ENCODE results near the gene ROBO1. TPM values are rescaled to one million over a fixed set of nuclear protein-coding genes. Genes with fewer than 3 reads are reported as not detected.
"Not testable (repeated sequence)": the region's sequence is repeated elsewhere in the genome, so short reads cannot be mapped to it uniquely, and the experiment has no call there.

Gene ROBO1
- total and polyA plus RNA-seq, 3 experiments from 2014 or later, result 0.54 to 0.59 (median 0.55) TPM

GRCh38 chr3:78698431-78698830 is 1069.4 kb downstream of the ROBO1 start:
- ChIA-PET CTCF (no interaction called here), POLR2A (no interaction called here)
- Mint-ChIP-seq H3K27me3 (no peaks in the 10 kb centered on the region), H3K9me3 (peaks cover 2 to 21% (median 7%) of the 10 kb centered on the region in 5 donors), H3K4me3 (no peak overlapping the region), H3K27ac (no peak overlapping the region), H3K4me1 (no peaks in the 10 kb centered on the region), H3K36me3 (no peaks in the 10 kb centered on the region)
- Histone ChIP-seq H3K27ac (ENCODE audit: low read depth, low read length) (no peak overlapping the region), H3K36me3 (ENCODE audit: insufficient read depth, low read length) (no peaks in the 10 kb centered on the region), H3K4me1 (ENCODE audit: insufficient read depth, low read length) (no peaks in the 10 kb centered on the region), H3K4me3 (ENCODE audit: low read length) (no peak overlapping the region), H3K27me3 (ENCODE audit: insufficient read depth, low read length, poor library complexity, severe bottlenecking) (no peaks in the 10 kb centered on the region), H3K9me3 (ENCODE audit: low read length) (no peaks in the 10 kb centered on the region)
- DNase-seq, result no peak

- no peak overlapping the region for H3K27ac ChIP-seq (ENCODE audit: low read depth, low read length)
- no peaks in the 10 kb centered on the region for H3K4me1 ChIP-seq (ENCODE audit: insufficient read depth, low read length)
- peaks cover 5 to 25% (median 7%) of the 10 kb centered on the region in 5 donors for H3K9me3 Mint-ChIP-seq
- no peaks in the 10 kb centered on the region for H3K36me3 Mint-ChIP-seq
- H3K4me3 Mint-ChIP-seq, result no peak overlapping the region
- H3K27ac Mint-ChIP-seq, result no peak overlapping the region
- no peaks in the 10 kb centered on the region for H3K27me3 Mint-ChIP-seq
- no peaks in the 10 kb centered on the region for H3K27me3 ChIP-seq (ENCODE audit: insufficient read depth, low read length, poor library complexity, severe bottlenecking)
- H3K9me3 ChIP-seq (ENCODE audit: low read length), result no peaks in the 10 kb centered on the region
- no peak for DNase-seq
- ChIA-PET POLR2A (no interaction called here), CTCF (no interaction called here)
- no peaks in the 10 kb centered on the region for H3K4me1 Mint-ChIP-seq
- H3K4me3 ChIP-seq (ENCODE audit: low read length), result no peak overlapping the region
- H3K36me3 ChIP-seq (ENCODE audit: insufficient read depth, low read length), result no peaks in the 10 kb centered on the region
Measured at GRCh38 chr3:78697426-78697825, 1070.4 kb downstream of the ROBO1 start.

GRCh38 chr3:78690766-78691165 is 1077.0 kb downstream of the ROBO1 start:
- no peak overlapping the region for H3K4me3 ChIP-seq (ENCODE audit: low read length)
- Mint-ChIP-seq H3K27ac (no peak overlapping the region), H3K27me3 (no peaks in the 10 kb centered on the region), H3K36me3 (no peaks in the 10 kb centered on the region), H3K4me1 (no peaks in the 10 kb centered on the region), H3K4me3 (no peak overlapping the region), H3K9me3 (peaks cover 0 to 20% (median 2%) of the 10 kb centered on the region in 5 donors)
- no peaks in the 10 kb centered on the region for H3K36me3 ChIP-seq (ENCODE audit: insufficient read depth, low read length)
- no peak for DNase-seq
- H3K27me3 ChIP-seq (ENCODE audit: insufficient read depth, low read length, poor library complexity, severe bottlenecking), result no peaks in the 10 kb centered on the region
- POLR2A ChIA-PET, result no interaction called here
- no peaks in the 10 kb centered on the region for H3K9me3 ChIP-seq (ENCODE audit: low read length)
- H3K4me1 ChIP-seq (ENCODE audit: insufficient read depth, low read length), result no peaks in the 10 kb centered on the region
- CTCF ChIA-PET, result no interaction called here
- no peak overlapping the region for H3K27ac ChIP-seq (ENCODE audit: low read depth, low read length)

- Mint-ChIP-seq H3K4me3 (no peak overlapping the region), H3K36me3 (no peaks in the 10 kb centered on the region), H3K9me3 (peaks cover 0 to 23% (median 4%) of the 10 kb centered on the region in 5 donors), H3K4me1 (no peaks in the 10 kb centered on the region), H3K27me3 (no peaks in the 10 kb centered on the region), H3K27ac (no peak overlapping the region)
- CTCF ChIA-PET, result no interaction called here
- Histone ChIP-seq H3K27me3 (ENCODE audit: insufficient read depth, low read length, poor library complexity, severe bottlenecking) (no peaks in the 10 kb centered on the region), H3K27ac (ENCODE audit: low read depth, low read length) (no peak overlapping the region), H3K36me3 (ENCODE audit: insufficient read depth, low read length) (no peaks in the 10 kb centered on the region), H3K9me3 (ENCODE audit: low read length) (no peaks in the 10 kb centered on the region), H3K4me3 (ENCODE audit: low read length) (no peak overlapping the region), H3K4me1 (ENCODE audit: insufficient read depth, low read length) (no peaks in the 10 kb centered on the region)
- no peak for DNase-seq
- POLR2A ChIA-PET, result no interaction called here
Measured at GRCh38 chr3:78689378-78689777, 1078.4 kb downstream of the ROBO1 start.

GRCh38 chr3:78687520-78687919 is 1080.3 kb downstream of the ROBO1 start:
- Histone ChIP-seq H3K27me3 (ENCODE audit: insufficient read depth, low read length, poor library complexity, severe bottlenecking) (no peaks in the 10 kb centered on the region), H3K4me1 (ENCODE audit: insufficient read depth, low read length) (no peaks in the 10 kb centered on the region), H3K4me3 (ENCODE audit: low read length) (no peak overlapping the region), H3K9me3 (ENCODE audit: low read length) (no peaks in the 10 kb centered on the region), H3K27ac (ENCODE audit: low read depth, low read length) (no peak overlapping the region), H3K36me3 (ENCODE audit: insufficient read depth, low read length) (no peaks in the 10 kb centered on the region)
- Mint-ChIP-seq H3K36me3 (no peaks in the 10 kb centered on the region), H3K4me1 (no peaks in the 10 kb centered on the region), H3K27me3 (no peaks in the 10 kb centered on the region), H3K4me3 (no peak overlapping the region), H3K27ac (no peak overlapping the region), H3K9me3 (peaks cover 0 to 24% (median 5%) of the 10 kb centered on the region in 5 donors)
- POLR2A ChIA-PET, result no interaction called here
- CTCF ChIA-PET, result no interaction called here
- DNase-seq, result no peak

GRCh38 chr3:78683284-78683683 is 1084.5 kb downstream of the ROBO1 start:
- H3K27me3 Mint-ChIP-seq, result no peaks in the 10 kb centered on the region
- no peaks in the 10 kb centered on the region for H3K36me3 ChIP-seq (ENCODE audit: insufficient read depth, low read length)
- H3K4me1 Mint-ChIP-seq, result no peaks in the 10 kb centered on the region
- DNase-seq, result no peak
- H3K27me3 ChIP-seq (ENCODE audit: insufficient read depth, low read length, poor library complexity, severe bottlenecking), result no peaks in the 10 kb centered on the region
- no peaks in the 10 kb centered on the region for H3K36me3 Mint-ChIP-seq
- ChIA-PET POLR2A (no interaction called here), CTCF (no interaction called here)
- no peak overlapping the region for H3K4me3 ChIP-seq (ENCODE audit: low read length)
- H3K4me1 ChIP-seq (ENCODE audit: insufficient read depth, low read length), result no peaks in the 10 kb centered on the region
- no peaks in the 10 kb centered on the region for H3K9me3 ChIP-seq (ENCODE audit: low read length)
- no peak overlapping the region for H3K27ac ChIP-seq (ENCODE audit: low read depth, low read length)
- H3K9me3 Mint-ChIP-seq, result peaks cover 0 to 14% (median 4%) of the 10 kb centered on the region in 5 donors
- no peak overlapping the region for H3K4me3 Mint-ChIP-seq
- H3K27ac Mint-ChIP-seq, result no peak overlapping the region

- H3K9me3 ChIP-seq (ENCODE audit: low read length); H3K4me1 ChIP-seq (ENCODE audit: insufficient read depth, low read length); H3K27ac ChIP-seq (ENCODE audit: low read depth, low read length); POLR2A ChIA-PET; H3K36me3 ChIP-seq (ENCODE audit: insufficient read depth, low read length); H3K27me3 ChIP-seq (ENCODE audit: insufficient read depth, low read length, poor library complexity, severe bottlenecking); CTCF ChIA-PET; H3K4me3 ChIP-seq (ENCODE audit: low read length); H3K4me1 Mint-ChIP-seq; H3K4me3 Mint-ChIP-seq; H3K36me3 Mint-ChIP-seq; H3K27me3 Mint-ChIP-seq; H3K27ac Mint-ChIP-seq; DNase-seq; H3K9me3 Mint-ChIP-seq: not testable (repeated sequence)
Measured at GRCh38 chr3:78675119-78675805, 1092.5 kb downstream of the ROBO1 start.

- no peak overlapping the region for H3K4me3 Mint-ChIP-seq
- Histone ChIP-seq H3K4me1 (ENCODE audit: insufficient read depth, low read length) (no peaks in the 10 kb centered on the region), H3K27me3 (ENCODE audit: insufficient read depth, low read length, poor library complexity, severe bottlenecking) (no peaks in the 10 kb centered on the region), H3K9me3 (ENCODE audit: low read length) (no peaks in the 10 kb centered on the region), H3K4me3 (ENCODE audit: low read length) (no peak overlapping the region), H3K36me3 (ENCODE audit: insufficient read depth, low read length) (no peaks in the 10 kb centered on the region), H3K27ac (ENCODE audit: low read depth, low read length) (no peak overlapping the region)
- no peak for DNase-seq
- no peak overlapping the region for H3K27ac Mint-ChIP-seq
- POLR2A ChIA-PET, result no interaction called here
- peaks cover 2 to 16% (median 5%) of the 10 kb centered on the region in 5 donors for H3K9me3 Mint-ChIP-seq
- no peaks in the 10 kb centered on the region for H3K27me3 Mint-ChIP-seq
- H3K4me1 Mint-ChIP-seq, result no peaks in the 10 kb centered on the region
- CTCF ChIA-PET, result no interaction called here
- no peaks in the 10 kb centered on the region for H3K36me3 Mint-ChIP-seq
Measured at GRCh38 chr3:78670746-78671145, 1097.1 kb downstream of the ROBO1 start.

- no peaks in the 10 kb centered on the region for H3K4me1 Mint-ChIP-seq
- Histone ChIP-seq H3K27me3 (ENCODE audit: insufficient read depth, low read length, poor library complexity, severe bottlenecking) (no peaks in the 10 kb centered on the region), H3K4me1 (ENCODE audit: insufficient read depth, low read length) (no peaks in the 10 kb centered on the region), H3K36me3 (ENCODE audit: insufficient read depth, low read length) (no peaks in the 10 kb centered on the region), H3K9me3 (ENCODE audit: low read length) (no peaks in the 10 kb centered on the region), H3K4me3 (ENCODE audit: low read length) (no peak overlapping the region), H3K27ac (ENCODE audit: low read depth, low read length) (no peak overlapping the region)
- no peak overlapping the region for H3K27ac Mint-ChIP-seq
- H3K4me3 Mint-ChIP-seq, result no peak overlapping the region
- peaks cover 2 to 21% (median 8%) of the 10 kb centered on the region in 5 donors for H3K9me3 Mint-ChIP-seq
- H3K36me3 Mint-ChIP-seq, result no peaks in the 10 kb centered on the region
- CTCF ChIA-PET, result no interaction called here
- H3K27me3 Mint-ChIP-seq, result no peaks in the 10 kb centered on the region
- POLR2A ChIA-PET, result no interaction called here
- DNase-seq, result no peak
Measured at GRCh38 chr3:78670094-78670493, 1097.7 kb downstream of the ROBO1 start.
